Smooth muscle cell (in vitro differentiated cells): ENCODE data around the gene GPRIN2. TPM values are rescaled to one million over a fixed set of nuclear protein-coding genes. Genes with fewer than 3 reads are reported as not detected.

Source experiments
- DNase-seq: peaks from one replicate; lab custom pipeline; 2025; ENCODE audit not compliant: unreplicated experiment; lab: John Stamatoyannopoulos, UW
- H2AFZ ChIP-seq: fragments of 200-600 bp; sonication (generic); 2 replicates; pipeline ENCODE4 v1.6.0; 2016; ENCODE audit warnings: antibody characterized with exemption, low read depth, mild to moderate bottlenecking
- H3F3A ChIP-seq: fragments of 200-600 bp; sonication (generic); 2 replicates; pipeline ENCODE4 v1.6.0; 2017; ENCODE audit warnings: antibody characterized with exemption, low read depth
- H3K27ac ChIP-seq: fragments of 200-600 bp; sonication (generic); 2 replicates; pipeline ENCODE4 v1.5.1; 2016; ENCODE audit warnings: low read depth, mild to moderate bottlenecking
- H3K27me3 ChIP-seq: fragments of 200-600 bp; sonication (generic); 2 replicates; pipeline ENCODE4 v1.6.1; 2016; ENCODE audit warnings: low read depth, mild to moderate bottlenecking
- H3K36me3 ChIP-seq: fragments of 200-600 bp; sonication (generic); 2 replicates; pipeline ENCODE4 v1.5.1; 2016; ENCODE audit warnings: low read depth
- H3K4me1 ChIP-seq: fragments of 200-600 bp; sonication (generic); 2 replicates; pipeline ENCODE4 v1.5.1; 2016; ENCODE audit warnings: low read depth
- H3K4me2 ChIP-seq: fragments of 200-600 bp; sonication (generic); 2 replicates; pipeline ENCODE4 v1.6.0; 2016; ENCODE audit warnings: mild to moderate bottlenecking
- H3K4me3 ChIP-seq: fragments of 200-600 bp; sonication (generic); 2 replicates; pipeline ENCODE4 v1.5.1; 2016; ENCODE audit warnings: mild to moderate bottlenecking
- H3K79me2 ChIP-seq: fragments of 200-600 bp; sonication (generic); 2 replicates; pipeline ENCODE4 v1.6.0; 2016; ENCODE audit warnings: low read depth, mild to moderate bottlenecking
- H3K9ac ChIP-seq: fragments of 200-600 bp; sonication (generic); 2 replicates; pipeline ENCODE4 v1.6.0; 2016; ENCODE audit warnings: low read depth
- H3K9me3 ChIP-seq: fragments of 200-600 bp; sonication (generic); replicated peaks from 2 replicates; pipeline ENCODE4 v1.5.1; 2016; ENCODE audit warnings: low read depth
- H4K20me1 ChIP-seq: fragments of 200-600 bp; sonication (generic); 2 replicates; pipeline ENCODE4 v1.6.0; 2016; ENCODE audit warnings: low read depth
- WGBS: methylation state at CpG from one replicate; pipeline ENCODE4 v1.1.7; 2016; ENCODE audit warnings: low lambda C conversion rate; 5-methylcytosine and 5-hydroxymethylcytosine counted together
- polyA plus RNA-seq: library from polyadenylated mRNA; unstranded; fragments of >200 nt; fragmentation: Nextera tagmentation; extraction: Ambion mirVana; gene quantifications from 2 replicates; pipeline ENCODE4 v1.2.1, GENCODE V29; 2016
- total RNA-seq: library from RNA; depleted of rRNA; stranded (reverse); fragments of >200 nt; gene quantifications from 2 replicates; pipeline ENCODE4 v1.2.3, GENCODE V29; 2014
- TF ChIP-seq, protein P1 (sequence below): fragments of 200-600 bp; sonication (generic); IDR thresholded peaks from 2 replicates; pipeline ENCODE4 v1.5.1; 2017; ENCODE audit warnings: borderline replicate concordance, mild to moderate bottlenecking, antibody characterized with exemption; ENCODE audit not compliant: insufficient read depth, poor library complexity, severe bottlenecking

Gene GPRIN2
- total and polyA plus RNA-seq, 2 experiments from 2014 or later = 0.54 TPM; not detected in 1

DNA sequence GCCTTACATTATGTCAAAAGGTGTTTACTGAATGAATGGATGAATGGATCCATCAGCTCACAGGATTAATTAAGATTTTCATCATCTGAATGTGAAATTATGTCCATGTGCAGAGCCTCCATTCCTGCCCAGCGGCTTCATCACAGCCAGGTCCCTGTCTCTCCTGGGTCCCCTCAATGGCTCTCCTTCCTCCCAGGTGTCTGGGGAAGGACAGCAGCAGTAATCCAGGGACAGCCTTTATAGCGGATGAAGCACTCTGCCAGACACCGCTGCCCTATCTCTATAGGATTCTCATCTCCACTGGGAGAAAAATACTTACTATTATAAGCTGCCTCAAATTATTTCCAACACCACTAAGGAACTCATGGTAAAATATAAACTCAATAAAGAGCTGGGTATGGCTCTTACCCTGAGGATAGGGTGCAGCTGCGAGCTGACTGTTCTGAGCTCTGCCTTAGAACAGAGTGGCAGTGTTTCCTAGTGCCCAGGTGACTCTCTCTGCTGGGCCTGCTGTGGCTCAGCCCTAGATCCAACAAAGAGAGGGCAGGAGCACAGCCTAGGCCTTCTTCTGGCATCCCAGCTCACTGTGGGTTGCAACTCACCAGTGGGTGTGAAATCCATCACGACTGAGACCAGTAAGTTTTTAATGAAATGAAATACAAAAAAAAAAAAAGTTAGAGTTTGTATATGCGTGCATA lies 38.3 kb downstream of the GPRIN2 start:
- Histone ChIP-seq H3K36me3 (no peaks in the 10 kb centered on the region), H3K9ac (no peak overlapping the region), H3K4me1 (no peaks in the 10 kb centered on the region), H3F3A (no peaks in the 10 kb centered on the region), H4K20me1 (no peaks in the 10 kb centered on the region), H3K27me3 (no peaks in the 10 kb centered on the region), H3K4me3 (no peak overlapping the region), H3K27ac (no peak overlapping the region), H3K79me2 (no peaks in the 10 kb centered on the region), H2AFZ (no peak overlapping the region), H3K4me2 (no peak overlapping the region), H3K9me3 (no peaks in the 10 kb centered on the region)
- TF ChIP-seq, protein P1, sequence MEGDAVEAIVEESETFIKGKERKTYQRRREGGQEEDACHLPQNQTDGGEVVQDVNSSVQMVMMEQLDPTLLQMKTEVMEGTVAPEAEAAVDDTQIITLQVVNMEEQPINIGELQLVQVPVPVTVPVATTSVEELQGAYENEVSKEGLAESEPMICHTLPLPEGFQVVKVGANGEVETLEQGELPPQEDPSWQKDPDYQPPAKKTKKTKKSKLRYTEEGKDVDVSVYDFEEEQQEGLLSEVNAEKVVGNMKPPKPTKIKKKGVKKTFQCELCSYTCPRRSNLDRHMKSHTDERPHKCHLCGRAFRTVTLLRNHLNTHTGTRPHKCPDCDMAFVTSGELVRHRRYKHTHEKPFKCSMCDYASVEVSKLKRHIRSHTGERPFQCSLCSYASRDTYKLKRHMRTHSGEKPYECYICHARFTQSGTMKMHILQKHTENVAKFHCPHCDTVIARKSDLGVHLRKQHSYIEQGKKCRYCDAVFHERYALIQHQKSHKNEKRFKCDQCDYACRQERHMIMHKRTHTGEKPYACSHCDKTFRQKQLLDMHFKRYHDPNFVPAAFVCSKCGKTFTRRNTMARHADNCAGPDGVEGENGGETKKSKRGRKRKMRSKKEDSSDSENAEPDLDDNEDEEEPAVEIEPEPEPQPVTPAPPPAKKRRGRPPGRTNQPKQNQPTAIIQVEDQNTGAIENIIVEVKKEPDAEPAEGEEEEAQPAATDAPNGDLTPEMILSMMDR = no peak
- 95% methylated on average over 6 of the region's 6 CpGs for WGBS
- DNase-seq = no peak

DNA sequence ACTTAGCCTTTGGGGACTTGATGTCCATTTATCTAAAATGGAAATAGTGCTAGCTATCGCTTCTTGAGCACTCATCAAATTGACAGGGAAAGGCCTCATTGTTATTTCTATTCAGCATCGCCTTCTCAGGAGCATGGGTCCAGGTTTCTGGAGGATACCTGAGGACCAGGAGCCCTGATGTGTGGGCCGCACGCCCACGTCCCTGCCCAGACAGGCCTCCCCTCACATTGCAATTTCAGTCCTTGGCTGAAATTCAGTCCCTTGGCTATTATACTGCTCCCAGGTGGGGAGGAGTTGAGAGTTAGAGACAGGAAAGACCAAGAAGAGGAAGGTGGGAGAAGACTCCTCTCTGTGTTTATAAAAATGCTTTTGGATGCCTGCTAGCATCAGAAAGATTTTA lies 38.9 kb downstream of the GPRIN2 start:
- Histone ChIP-seq H3K36me3 (no peaks in the 10 kb centered on the region), H3K27me3 (no peaks in the 10 kb centered on the region), H3K9ac (no peak overlapping the region), H3K9me3 (no peaks in the 10 kb centered on the region), H3K4me3 (no peak overlapping the region), H3K4me1 (no peaks in the 10 kb centered on the region), H3F3A (no peaks in the 10 kb centered on the region), H3K27ac (no peak overlapping the region), H3K4me2 (no peak overlapping the region), H4K20me1 (no peaks in the 10 kb centered on the region), H3K79me2 (no peaks in the 10 kb centered on the region), H2AFZ (no peak overlapping the region)
- DNase-seq = no peak
- TF ChIP-seq, protein P1 = no peak
- WGBS = 98% methylated on average over 5 of the region's 5 CpGs

DNA sequence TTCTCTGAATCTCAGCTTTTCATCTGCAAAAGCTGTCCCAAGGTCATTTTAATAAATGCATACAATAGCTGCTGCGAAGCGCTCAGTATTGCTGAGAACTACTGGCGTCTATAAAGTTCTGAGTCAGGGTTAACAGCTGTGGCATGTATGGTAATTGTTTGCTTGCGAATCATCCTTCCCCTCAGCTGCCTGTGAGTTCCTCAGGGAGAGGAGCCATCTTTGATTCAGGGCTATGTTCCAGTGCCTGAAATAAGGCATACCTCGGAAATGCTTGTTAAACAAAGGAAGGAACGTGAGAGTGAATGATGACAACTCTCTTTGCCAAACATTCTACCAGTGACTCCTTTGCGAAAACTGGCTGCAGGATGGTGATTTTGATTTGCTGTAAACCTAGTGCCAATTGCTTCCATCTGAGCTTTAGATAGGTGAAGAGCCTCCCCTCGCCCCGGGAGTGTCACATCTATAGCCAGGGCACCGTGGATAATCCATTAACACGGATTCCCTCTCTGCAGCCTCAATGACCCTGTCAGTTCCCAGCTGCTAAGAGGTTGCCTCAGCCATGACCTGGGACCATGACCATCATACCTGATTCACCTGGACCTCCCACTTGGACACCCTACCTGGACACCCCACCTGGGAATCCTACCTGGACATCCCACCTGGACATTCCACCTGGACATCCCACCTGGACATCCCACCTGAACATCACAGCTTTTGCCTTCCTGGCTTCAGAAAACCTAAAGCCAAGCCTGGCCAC lies 39.6 kb downstream of the GPRIN2 start:
- H3K4me1 ChIP-seq = no peaks in the 10 kb centered on the region
- TF ChIP-seq, protein P1 = no peak
- 63% methylated on average over 11 of the region's 11 CpGs for WGBS
- no peak for DNase-seq
- no peak overlapping the region for H3K27ac ChIP-seq
- no peaks in the 10 kb centered on the region for H3K36me3 ChIP-seq
- no peaks in the 10 kb centered on the region for H3K27me3 ChIP-seq
- peak overlapping the region; percentile 38 for H2AFZ ChIP-seq
- H3K4me2 ChIP-seq = peak overlapping the region; percentile 1
- no peak overlapping the region for H3K9ac ChIP-seq
- H3K79me2 ChIP-seq = no peaks in the 10 kb centered on the region
- no peak overlapping the region for H3K4me3 ChIP-seq
- H3K9me3 ChIP-seq = no peaks in the 10 kb centered on the region
- H3F3A ChIP-seq = no peaks in the 10 kb centered on the region
- H4K20me1 ChIP-seq = no peaks in the 10 kb centered on the region
